Skeletal muscle tissue (tissue), 4 donors: Measurements from ENCODE around the gene KAT2A. TPM values are rescaled to one million over a fixed set of nuclear protein-coding genes. Genes with fewer than 3 reads are reported as not detected.

Experiments used
- H3K27ac ChIP-seq: one replicate; pipeline ENCODE4 v1.7.0; 2013; ENCODE audit warnings: mild to moderate bottlenecking, low read depth, low read length, inconsistent platforms
- H3K27me3 ChIP-seq, 3 donors: one replicate each; pipeline ENCODE4 v1.7.0; 2013; ENCODE audit warnings: low read length in 3 of 3; ENCODE audit not compliant: control insufficient read depth in 3 of 3, insufficient read depth in 3 of 3
- H3K36me3 ChIP-seq, 3 donors: one replicate each; pipeline ENCODE4 v1.7.0; 2013; ENCODE audit warnings: low read length in 3 of 3; ENCODE audit not compliant: control insufficient read depth in 3 of 3, insufficient read depth in 3 of 3
- H3K4me1 ChIP-seq, 3 donors: one replicate each; pipeline ENCODE4 v1.7.0; 2013; ENCODE audit warnings: low read length in 3 of 3, mild to moderate bottlenecking in 3 of 3; ENCODE audit not compliant: control insufficient read depth in 3 of 3, insufficient read depth in 3 of 3
- H3K4me3 ChIP-seq, 3 donors: one replicate each; pipeline ENCODE4 v1.7.0; 2013; ENCODE audit warnings: low read length in 3 of 3
- H3K9ac ChIP-seq, 3 donors: one replicate each; pipeline ENCODE4 v1.7.0; 2013; ENCODE audit warnings: low read length in 3 of 3, mild to moderate bottlenecking in 3 of 3, moderate library complexity in 2 of 3, low read depth in 1 of 3
- H3K9me3 ChIP-seq, 3 donors: one replicate each; pipeline ENCODE4 v1.7.0; 2013; ENCODE audit warnings: low read length in 3 of 3; ENCODE audit not compliant: control insufficient read depth in 3 of 3
- total RNA-seq: library from RNA; depleted of rRNA; stranded (reverse); fragments of >200 nt; gene quantifications from one replicate; pipeline ENCODE4 v1.2.3, GENCODE V29; 2014
- donor health status: Osteomylitis.

The KAT2A gene
- total RNA-seq, 1 donor from 2014 or later, result 8.9 TPM

DNA sequence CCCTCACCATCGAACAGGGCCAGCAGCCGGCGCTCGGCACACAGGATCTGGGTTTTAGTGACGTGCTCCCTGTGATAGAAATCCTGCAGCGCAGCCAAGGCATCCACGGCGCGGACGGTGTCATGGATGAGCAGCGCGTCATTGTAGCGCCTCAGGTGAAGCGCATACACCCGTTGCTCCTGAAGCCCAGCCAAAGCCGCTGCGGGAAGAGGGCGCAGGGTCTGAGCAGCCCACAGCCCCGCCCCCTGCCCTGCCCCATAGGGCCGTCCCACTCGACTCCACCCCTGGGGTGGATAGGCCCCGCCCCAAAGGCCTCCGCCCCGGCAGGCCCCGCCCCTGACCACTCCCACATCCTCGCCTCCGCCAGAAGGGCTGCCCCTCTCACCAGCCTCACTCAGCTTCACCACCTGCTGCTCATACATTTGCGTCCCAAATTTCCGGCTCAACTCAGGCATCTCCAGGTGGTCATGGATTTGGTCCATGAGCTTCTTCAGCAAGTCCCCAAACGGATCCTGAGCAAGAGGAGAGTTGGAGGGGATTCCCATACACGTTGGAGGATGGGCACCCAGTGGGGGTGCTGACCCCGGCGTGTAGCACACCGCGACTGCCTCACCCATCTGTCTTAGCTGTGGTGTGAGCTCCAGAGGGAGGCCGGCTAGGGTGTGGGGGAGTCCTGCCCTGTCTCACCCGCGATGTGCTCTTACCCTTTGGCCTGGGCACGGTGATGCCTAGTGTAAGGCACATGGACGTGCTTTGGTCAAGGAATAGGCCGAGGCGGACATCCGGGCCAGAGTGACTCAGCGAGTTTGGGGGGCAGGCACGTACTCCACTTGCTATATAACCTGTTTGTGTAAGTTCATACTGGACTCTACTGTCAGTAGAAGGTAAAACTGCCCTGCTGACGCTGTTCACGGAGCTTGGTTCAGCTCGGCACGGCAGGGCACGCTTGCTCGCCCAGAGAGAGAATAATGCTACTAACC, 13.3 kb downstream of the KAT2A start:
- H3K4me3 ChIP-seq, result peak overlapping the region in 2 of 3 donors; percentile 32 to 41

DNA sequence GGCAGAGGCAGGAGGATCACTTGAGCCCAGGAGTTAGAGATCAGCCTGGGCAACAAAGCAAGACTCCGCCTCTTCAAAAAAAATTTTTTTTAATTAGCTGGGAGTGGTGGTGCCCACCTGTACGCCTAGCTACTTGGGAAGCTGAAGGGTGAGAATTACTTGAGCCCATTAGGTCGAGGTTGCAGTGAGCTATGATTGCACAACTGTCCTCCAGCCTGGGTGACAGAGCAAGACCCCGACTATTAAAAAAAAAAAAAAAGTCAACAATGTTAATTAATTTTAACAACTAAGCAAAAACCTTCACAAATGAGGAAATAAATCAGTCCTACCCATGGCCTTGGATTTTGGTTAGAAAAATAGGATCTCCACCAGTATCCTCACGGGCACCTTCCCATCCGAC, 14.0 kb downstream of the KAT2A start:
- H3K27me3 ChIP-seq, result no peaks in the 10 kb centered on the region
- peaks cover 7 to 15% (median 11%) of the 10 kb centered on the region in 3 donors for H3K36me3 ChIP-seq
- peaks cover 15 to 18% (median 15%) of the 10 kb centered on the region in 3 donors for H3K4me1 ChIP-seq
- H3K9me3 ChIP-seq, result no peaks in the 10 kb centered on the region
- H3K27ac ChIP-seq, result no peak overlapping the region
- peak overlapping the region in 1 of 3 donors; percentile 32 for H3K4me3 ChIP-seq
- H3K9ac ChIP-seq, result no peak overlapping the region

More for the DNA sequence above, 13.3 kb downstream of the KAT2A start:
- H3K27ac ChIP-seq, result no peak overlapping the region
- H3K27me3 ChIP-seq, result no peaks in the 10 kb centered on the region
- peaks cover 15 to 21% (median 15%) of the 10 kb centered on the region in 3 donors for H3K4me1 ChIP-seq
- H3K9me3 ChIP-seq, result no peaks in the 10 kb centered on the region
- peaks cover 7 to 15% (median 11%) of the 10 kb centered on the region in 3 donors for H3K36me3 ChIP-seq
- H3K9ac ChIP-seq, result no peak overlapping the region

GRCh38 chr17:42106009-42106408, 15.2 kb downstream of the KAT2A start:
- Histone ChIP-seq H3K27me3 (no peaks in the 10 kb centered on the region), H3K9ac (no peak overlapping the region), H3K27ac (no peak overlapping the region), H3K36me3 (peaks cover 7 to 15% (median 11%) of the 10 kb centered on the region in 3 donors), H3K9me3 (no peaks in the 10 kb centered on the region), H3K4me3 (no peak overlapping the region), H3K4me1 (peaks cover 12 to 15% (median 14%) of the 10 kb centered on the region in 3 donors)

DNA sequence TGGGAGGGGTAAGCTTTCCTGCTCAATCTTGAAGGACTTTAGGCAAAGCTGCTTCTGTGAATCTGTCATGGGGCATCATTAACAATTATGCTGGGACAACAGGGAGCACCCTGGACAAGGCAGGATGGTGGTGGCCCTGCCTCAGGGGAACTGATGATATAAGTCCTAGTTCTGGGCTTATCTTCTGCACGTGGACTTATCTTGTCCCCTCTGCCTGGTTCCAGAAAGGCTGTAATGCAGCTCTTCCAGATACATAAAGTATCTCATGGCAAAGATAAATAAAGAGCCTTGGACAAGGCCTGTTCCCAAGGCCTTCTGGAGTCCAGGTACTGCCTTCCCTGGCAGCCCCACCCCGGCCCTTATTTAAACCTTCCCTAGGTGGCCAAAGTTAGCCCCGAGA, 16.9 kb downstream of the KAT2A start:
- Histone ChIP-seq H3K9me3 (no peaks in the 10 kb centered on the region), H3K27me3 (no peaks in the 10 kb centered on the region), H3K4me1 (peaks cover 12 to 14% (median 13%) of the 10 kb centered on the region in 3 donors), H3K9ac (no peak overlapping the region), H3K27ac (no peak overlapping the region), H3K4me3 (no peak overlapping the region), H3K36me3 (peaks cover 7 to 15% (median 11%) of the 10 kb centered on the region in 3 donors)

GRCh38 chr17:42103221-42103954, 17.8 kb downstream of the KAT2A start:
- Histone ChIP-seq H3K9ac (no peak overlapping the region), H3K27me3 (no peaks in the 10 kb centered on the region), H3K4me1 (peaks cover 12 to 14% (median 13%) of the 10 kb centered on the region in 3 donors), H3K27ac (no peak overlapping the region), H3K36me3 (peaks cover 5 to 8% (median 6%) of the 10 kb centered on the region in 3 donors), H3K9me3 (no peaks in the 10 kb centered on the region), H3K4me3 (no peak overlapping the region)

GRCh38 chr17:42101513-42102292, 19.5 kb downstream of the KAT2A start:
- Histone ChIP-seq H3K9ac (peak overlapping the region in 2 of 3 donors; percentile 57 to 80), H3K27me3 (peaks cover 2 to 15% (median 4%) of the 10 kb centered on the region in 3 donors), H3K27ac (no peak overlapping the region), H3K4me3 (peak overlapping the region in 1 of 3 donors; percentile 58), H3K4me1 (peaks cover 12 to 24% (median 20%) of the 10 kb centered on the region in 3 donors), H3K9me3 (no peaks in the 10 kb centered on the region), H3K36me3 (peaks cover 0 to 5% (median 2%) of the 10 kb centered on the region in 3 donors)

DNA sequence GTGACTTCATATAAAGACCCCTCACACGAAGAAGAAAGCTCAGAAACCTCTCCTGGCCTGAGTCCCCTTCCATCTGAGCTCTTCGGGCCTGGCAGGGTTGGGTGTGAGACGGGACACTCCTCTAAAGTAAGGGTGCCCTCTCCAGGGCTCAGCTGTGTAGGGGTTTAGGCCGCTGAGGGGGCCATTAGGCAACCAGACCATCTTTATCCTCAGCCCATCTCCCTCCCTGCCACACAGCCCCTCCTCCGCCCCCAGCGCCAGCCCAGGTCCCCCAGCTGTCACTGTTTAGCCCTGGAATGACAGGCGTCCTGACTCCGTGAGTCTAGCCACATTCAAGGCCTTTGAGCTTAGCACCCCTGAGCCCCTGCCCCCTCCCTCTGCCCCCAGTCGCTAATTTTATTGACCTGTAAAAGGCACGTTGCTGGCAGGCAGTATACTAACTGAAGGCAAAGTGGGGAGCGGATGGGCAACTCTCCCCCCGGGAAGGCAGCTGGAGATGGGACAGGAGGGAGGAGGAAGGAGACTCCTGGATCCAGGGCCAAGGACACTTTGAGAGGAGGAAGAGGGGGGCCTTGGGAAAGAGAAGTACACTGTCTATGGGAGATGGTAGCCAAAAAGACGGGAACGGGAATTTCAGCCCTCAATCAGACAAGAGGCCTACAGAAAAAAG, 22.3 kb downstream of the KAT2A start:
- H3K4me1 ChIP-seq, result peaks cover 21 to 48% (median 34%) of the 10 kb centered on the region in 3 donors
- no peaks in the 10 kb centered on the region for H3K9me3 ChIP-seq
- H3K36me3 ChIP-seq, result peaks cover 0 to 3% (median 2%) of the 10 kb centered on the region in 3 donors
- no peak overlapping the region for H3K9ac ChIP-seq
- H3K4me3 ChIP-seq, result no peak overlapping the region
- H3K27me3 ChIP-seq, result peaks cover 4 to 18% (median 9%) of the 10 kb centered on the region in 3 donors
- H3K27ac ChIP-seq, result peak overlapping the region; percentile 19

- Histone ChIP-seq H3K27me3 (peaks cover 4 to 18% (median 9%) of the 10 kb centered on the region in 3 donors), H3K4me3 (no peak within 1 kb of the TSS), H3K9ac (peak within 1 kb of the TSS in 1 of 3 donors; percentile 16)
These were observed 23.2 kb downstream of the KAT2A start, which contains the start of gene ZNF385C for GRCh38 chr17:42097691-42098631. Gene ZNF385C (minus strand): TSS chr17:42098473. CDS start chr17:42063056, 35,417 bp downstream.

More at GRCh38 chr17:42097691-42098631, 23.2 kb downstream of the KAT2A start, which contains the start of gene ZNF385C:
- no peaks in the 10 kb centered on the region for H3K36me3 ChIP-seq
- H3K9me3 ChIP-seq, result no peaks in the 10 kb centered on the region
- peaks cover 21 to 48% (median 34%) of the 10 kb centered on the region in 3 donors for H3K4me1 ChIP-seq
- peak within 1 kb of the TSS; percentile 19 for H3K27ac ChIP-seq
